IMR-90 (cell line): ENCODE results near the gene SDHC. TPM values are rescaled to one million over a fixed set of nuclear protein-coding genes. Genes with fewer than 3 reads are reported as not detected.
"Not testable (repeated sequence)": the region's sequence is repeated elsewhere in the genome, so short reads cannot be mapped to it uniquely, and the experiment has no call there.

Experiments
- ATAC-seq: fragments of 200-7000 bp; cut with Tn5 transposase; 2 replicates; pipeline ENCODE4 v1.9.1; 2020; ENCODE audit warnings: low read depth, mild to moderate bottlenecking, moderate library complexity
- BruUV-seq: library from RNA; stranded (reverse); fragments of 400-500 nt; replicated peaks from 2 replicates; lab custom pipeline; 2021; lab: Mats Ljungman, UMichigan
- CTCF ChIA-PET: fragments of 300-600 bp; formaldehyde crosslinking; extraction: SDS; loops from one replicate; lab custom pipeline; 2021; ENCODE audit warnings: antibody characterized with exemption; lab: Yijun Ruan, JAX
- POLR2A ChIA-PET: fragments of 300-600 bp; sonication (Branson Sonifier 250); formaldehyde crosslinking; loops from one replicate; lab custom pipeline; 2022; ENCODE audit warnings: antibody characterized with exemption; ENCODE audit not compliant: unreplicated experiment; lab: Charles Lee
- DNase-seq: peaks from one replicate; pipeline ENCODE4 v3.0.0; 2013
- H2AFZ ChIP-seq: replicated peaks from 2 replicates; pipeline ENCODE3; 2013; ENCODE audit warnings: low read length, mild to moderate bottlenecking; ENCODE audit not compliant: poor library complexity
- H2AK5ac ChIP-seq: 2 replicates; pipeline ENCODE4 v1.6.1; 2013; ENCODE audit warnings: low read depth, low read length, inconsistent platforms
- H2AK9ac ChIP-seq: replicated peaks from 2 replicates; pipeline ENCODE3; 2013; ENCODE audit warnings: mild to moderate bottlenecking, low read depth, low read length, moderate library complexity; ENCODE audit not compliant: poor library complexity
- H2BK120ac ChIP-seq: 2 replicates; pipeline ENCODE4 v1.6.1; 2013; ENCODE audit warnings: low read depth, low read length, inconsistent platforms
- H2BK15ac ChIP-seq: 3 replicates; pipeline ENCODE4 v1.6.1; 2013; ENCODE audit warnings: low read depth, low read length, inconsistent platforms
- H2BK20ac ChIP-seq: 2 replicates; pipeline ENCODE4 v1.6.1; 2013; ENCODE audit warnings: low read depth, mild to moderate bottlenecking, inconsistent platforms, low read length, moderate library complexity
- H2BK5ac ChIP-seq: 2 replicates; pipeline ENCODE4 v1.6.1; 2013; ENCODE audit warnings: mild to moderate bottlenecking, low read depth, low read length, inconsistent platforms; ENCODE audit not compliant: poor library complexity, severe bottlenecking
- H3K14ac ChIP-seq: replicated peaks from 2 replicates; pipeline ENCODE4 v1.6.1; 2013; ENCODE audit warnings: low read depth, low read length, inconsistent platforms
- H3K18ac ChIP-seq: 2 replicates; pipeline ENCODE4 v1.6.1; 2013; ENCODE audit warnings: low read depth, low read length, control low read depth
- H3K23ac ChIP-seq: 2 replicates; pipeline ENCODE4 v1.6.1; 2013; ENCODE audit warnings: low read depth, low read length, inconsistent platforms
- H3K27ac ChIP-seq: 2 replicates; pipeline ENCODE4 v1.5.1; 2013; ENCODE audit warnings: mild to moderate bottlenecking, control low read depth, low read length; ENCODE audit not compliant: insufficient read depth
- H3K27me3 ChIP-seq: 2 replicates; pipeline ENCODE4 v1.6.1; 2013; ENCODE audit warnings: low read length; ENCODE audit not compliant: control insufficient read depth, insufficient read depth
- H3K36me3 ChIP-seq: 2 replicates; pipeline ENCODE4 v1.6.1; 2013; ENCODE audit warnings: low read length, mixed read lengths; ENCODE audit not compliant: control insufficient read depth, insufficient read depth
- H3K4ac ChIP-seq: 2 replicates; pipeline ENCODE4 v1.6.1; 2013; ENCODE audit warnings: low read depth, low read length, inconsistent platforms
- H3K4me1 ChIP-seq: 2 replicates; pipeline ENCODE4 v1.6.1; 2013; ENCODE audit warnings: low read length, mixed read lengths; ENCODE audit not compliant: control insufficient read depth, insufficient read depth
- H3K4me2 ChIP-seq: 2 replicates; pipeline ENCODE4 v1.6.1; 2013; ENCODE audit warnings: low read depth, mild to moderate bottlenecking, control low read depth, low read length, moderate library complexity
- H3K4me3 ChIP-seq: 2 replicates; pipeline ENCODE4 v1.5.1; 2013; ENCODE audit warnings: low read depth, mild to moderate bottlenecking, control low read depth, low read length, moderate library complexity; ENCODE audit not compliant: insufficient read depth
- H3K56ac ChIP-seq: 2 replicates; pipeline ENCODE4 v1.6.1; 2013; ENCODE audit warnings: low read length, inconsistent platforms; ENCODE audit not compliant: insufficient read depth; ENCODE audit errors: extremely low read depth
- H3K79me1 ChIP-seq, 2 experiments: 2 replicates each; pipeline ENCODE4 v1.6.1; 2013; ENCODE audit warnings: low read length in 2 of 2, inconsistent platforms in 1 of 2, low read depth in 1 of 2
- H3K9ac ChIP-seq: 2 replicates; pipeline ENCODE4 v1.6.1; 2013; ENCODE audit warnings: low read depth, low read length, control low read depth
- H3K9me1 ChIP-seq: 2 replicates; pipeline ENCODE4 v1.6.1; 2013; ENCODE audit warnings: low read length, inconsistent platforms; ENCODE audit not compliant: insufficient read depth
- H3K9me3 ChIP-seq: 2 replicates; pipeline ENCODE4 v1.6.1; 2013; ENCODE audit warnings: low read length; ENCODE audit not compliant: control insufficient read depth, insufficient read depth
- H4K20me1 ChIP-seq: 2 replicates; pipeline ENCODE4 v1.6.1; 2013; ENCODE audit warnings: low read length, inconsistent platforms; ENCODE audit not compliant: insufficient read depth
- H4K5ac ChIP-seq: 2 replicates; pipeline ENCODE4 v1.6.1; 2013; ENCODE audit warnings: mild to moderate bottlenecking, low read depth, low read length, control low read depth
- H4K8ac ChIP-seq, 2 experiments: 2 replicates each; pipeline ENCODE4 v1.6.1; 2013; ENCODE audit warnings: low read depth in 2 of 2, low read length in 2 of 2, control low read depth in 1 of 2, inconsistent platforms in 1 of 2
- H4K91ac ChIP-seq: 2 replicates; pipeline ENCODE4 v1.6.1; 2013; ENCODE audit warnings: low read depth, low read length, inconsistent platforms; ENCODE audit not compliant: insufficient read depth
- WGBS, 2 experiments: methylation state at CpG; one replicate each; pipeline versions ENCODE4 v1.1.5 to v1.1.7; 2013; ENCODE audit warnings: missing lambda C conversion rate in 2 of 2; ENCODE audit not compliant: insufficient read length in 1 of 2; ENCODE audit errors: extremely low coverage in 2 of 2; 5-methylcytosine and 5-hydroxymethylcytosine counted together
- dilution Hi-C: fragments of 300-500 bp; cut with HindIII; formaldehyde crosslinking; loops from one replicate; pipeline ENCODE4 v1.14.3; 2018; ENCODE audit warnings: low sequenced_read_pairs; ENCODE audit not compliant: unreplicated experiment
- in situ Hi-C: fragments of 300-500 bp; cut with MboI; formaldehyde crosslinking; loops from 3 replicates; pipeline ENCODE4 v1.14.3; 2019; ENCODE audit warnings: low sequenced_read_pairs, inconsistent platforms, mixed read lengths
- intact Hi-C: fragments of 100-400 bp; cut with micrococcal nuclease; formaldehyde crosslinking; loops from 2 replicates; pipeline ENCODE4 v1.10.0; 2022
- polyA plus RNA-seq, 3 experiments: library from polyadenylated mRNA; depleted of rRNA; stranded (reverse); fragments of >200 nt; gene quantifications; 2 replicates each; pipeline ENCODE4 v1.2.3, GENCODE V29; 2012; ENCODE audit warnings: low replicate concordance in 1 of 3
- total RNA-seq: library from RNA; depleted of rRNA; stranded (reverse); fragments of >200 nt; gene quantifications from 2 replicates; pipeline ENCODE4 v1.2.3, GENCODE V29; 2012

The SDHC gene
- total and polyA plus RNA-seq, 2 of the 4 experiments (the other 2 are of a cell fraction) = 158 to 235 TPM

GRCh38 chr1:161397038-161397437 is 82.9 kb downstream of the SDHC start:
- ATAC-seq, H3K79me1 ChIP-seq, H3K27me3 ChIP-seq, H2BK20ac ChIP-seq, H3K4me3 ChIP-seq, H2AFZ ChIP-seq, H2AK5ac ChIP-seq, in situ Hi-C loops, H3K9ac ChIP-seq, BruUV-seq, H3K18ac ChIP-seq, H3K9me3 ChIP-seq, H2BK5ac ChIP-seq, H2AK9ac ChIP-seq, H4K8ac ChIP-seq, H3K4ac ChIP-seq, H3K9me1 ChIP-seq, DNase-seq, POLR2A ChIA-PET, H4K5ac ChIP-seq, H3K4me2 ChIP-seq, H2BK15ac ChIP-seq, H3K36me3 ChIP-seq, H2BK120ac ChIP-seq, dilution Hi-C loops, H3K4me1 ChIP-seq, H3K27ac ChIP-seq, H4K20me1 ChIP-seq, H3K56ac ChIP-seq, H3K14ac ChIP-seq, H3K23ac ChIP-seq, intact Hi-C loops, H4K91ac ChIP-seq: not testable (repeated sequence)
- CTCF ChIA-PET = interaction anchor here (0.7 kb wide), 1 partner anchor 1364 kb away, joined by 3 read pairs; no protein-coding TSS in a partner anchor
- WGBS, 2 experiments = no CpG with 5 or more reads among the region's 8 CpGs
